GM19372 (cell line): Measurements from ENCODE around the gene MGAM2.

ENCODE experiments used
- ATAC-seq: cut with Tn5 transposase; IDR thresholded peaks from one replicate; pipeline ENCODE4 v1.9.1; 2021; ENCODE audit warnings: mild to moderate bottlenecking, low read depth, moderate library complexity; ENCODE audit not compliant: unreplicated experiment

MGAM2 gene

GRCh38 chr7:142172932-142173331 lies 61.4 kb downstream of the MGAM2 start:
- no peak for ATAC-seq

- no peak for ATAC-seq
Measured at GRCh38 chr7:142174441-142174840, 62.9 kb downstream of the MGAM2 start.

DNA sequence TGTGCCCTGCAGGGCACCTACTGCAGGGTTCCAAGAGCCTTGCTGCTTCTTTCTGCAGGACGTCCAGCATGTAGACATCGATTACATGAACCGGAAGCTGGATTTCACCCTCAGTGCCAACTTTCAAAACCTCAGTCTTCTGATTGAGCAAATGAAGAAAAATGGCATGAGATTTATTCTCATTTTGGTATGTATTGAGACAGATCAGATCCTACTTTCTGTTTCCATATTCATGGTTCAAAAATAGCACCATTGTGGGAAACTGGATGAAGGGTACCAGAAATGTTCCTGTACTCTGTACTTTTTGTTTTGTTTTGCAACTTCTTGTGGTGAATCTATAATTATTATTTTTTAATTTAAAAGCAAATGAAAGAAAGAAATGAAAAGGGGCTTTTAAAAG lies 64.1 kb downstream of the MGAM2 start:
- no peak for ATAC-seq

DNA sequence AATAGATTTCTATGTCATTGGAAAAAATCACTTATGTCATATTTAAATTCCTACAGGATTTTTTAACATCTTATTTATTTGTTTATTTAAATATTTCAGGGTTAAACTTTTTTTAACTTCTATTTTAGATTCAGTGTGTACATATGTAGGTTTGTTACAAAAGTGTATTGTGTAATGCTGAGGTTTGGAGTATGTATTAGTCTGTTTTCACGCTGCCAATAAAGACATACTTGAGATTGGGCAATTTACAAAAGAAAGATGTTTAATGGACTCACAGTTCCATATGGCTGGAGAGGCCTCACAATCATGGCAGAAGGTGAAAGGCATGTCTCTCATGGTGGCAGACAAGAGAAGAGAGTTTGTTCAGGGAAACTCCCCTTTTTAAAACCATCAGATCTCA lies 65.4 kb downstream of the MGAM2 start:
- ATAC-seq: no peak

DNA sequence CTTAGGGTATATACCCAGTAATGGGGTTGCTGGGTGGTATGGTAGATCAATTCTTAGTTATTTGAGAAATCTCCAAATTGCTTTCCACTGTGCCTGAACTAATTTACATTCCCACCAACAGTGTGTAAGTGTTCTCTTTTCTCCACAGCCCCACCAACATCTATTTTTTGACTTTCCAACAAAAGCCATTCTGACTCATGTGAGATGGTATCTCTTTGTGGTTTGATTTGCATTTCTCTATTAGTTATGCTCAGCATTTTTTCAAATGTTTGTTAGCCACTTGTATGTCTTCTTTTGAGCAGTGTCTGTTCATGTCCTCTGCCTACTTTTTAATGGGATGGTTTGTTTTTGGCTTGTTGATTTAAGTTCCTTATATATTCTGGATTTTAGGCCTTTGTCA lies 66.4 kb downstream of the MGAM2 start:
- ATAC-seq: no peak

DNA sequence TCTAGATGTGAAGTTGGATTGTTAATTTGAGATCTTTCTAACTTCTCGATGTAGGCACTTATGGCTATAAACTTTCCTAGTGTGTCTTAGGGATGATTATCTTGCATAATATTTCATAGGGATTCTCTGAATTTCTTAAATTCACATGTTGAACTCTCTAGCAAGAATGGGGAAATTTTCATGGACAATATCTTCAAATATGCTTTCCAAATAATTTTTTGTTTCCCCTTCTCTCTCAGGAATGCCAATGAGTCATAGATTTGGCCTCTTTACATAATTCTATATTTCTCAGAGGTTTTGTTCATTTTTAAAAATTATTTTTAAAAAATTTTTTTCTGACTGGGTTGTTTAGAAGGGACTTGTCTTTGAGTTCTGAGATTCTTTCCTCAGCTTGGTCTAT lies 68.9 kb downstream of the MGAM2 start:
- no peak for ATAC-seq

- no peak for ATAC-seq
Measured at GRCh38 chr7:142181211-142181610, 69.7 kb downstream of the MGAM2 start.

DNA sequence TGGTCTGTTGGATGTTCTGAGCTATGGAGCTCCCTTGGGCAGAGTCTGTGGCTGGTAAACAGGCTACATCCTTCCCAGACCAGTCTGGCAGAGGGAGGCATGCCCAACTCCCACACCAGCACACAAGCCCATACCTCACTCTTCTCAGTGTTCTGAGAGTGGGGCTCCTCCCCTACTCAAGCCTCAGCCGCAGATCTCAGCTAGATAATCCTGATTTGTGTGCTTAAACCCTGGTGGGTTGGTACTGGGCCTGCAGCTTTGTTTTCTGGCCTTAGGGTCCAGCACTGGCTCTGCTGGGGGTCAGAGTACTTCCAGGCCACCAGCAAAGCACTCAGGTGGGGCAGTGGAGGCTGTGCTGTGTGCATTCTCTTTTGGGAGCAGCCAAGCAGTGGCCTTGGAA lies 70.4 kb downstream of the MGAM2 start:
- no peak for ATAC-seq

DNA sequence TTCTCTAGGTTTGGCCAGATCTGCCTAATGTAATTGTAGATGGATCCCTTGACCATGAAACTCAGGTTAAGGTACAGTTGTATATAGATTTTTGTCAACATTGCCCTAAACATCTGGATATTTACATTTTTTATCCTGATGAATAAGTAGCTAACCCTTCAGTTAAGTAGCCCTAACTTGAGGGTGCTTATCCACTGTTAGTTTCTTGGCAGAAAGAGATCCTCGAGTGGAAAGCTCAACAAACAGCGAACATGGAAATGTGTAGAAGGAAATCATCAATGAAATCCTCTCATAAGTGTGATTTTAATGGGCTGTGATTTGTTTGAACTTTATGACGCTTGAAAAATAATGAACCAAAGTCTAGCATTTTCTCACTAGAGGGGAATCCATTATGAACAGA lies 73.6 kb downstream of the MGAM2 start:
- no peak for ATAC-seq

DNA sequence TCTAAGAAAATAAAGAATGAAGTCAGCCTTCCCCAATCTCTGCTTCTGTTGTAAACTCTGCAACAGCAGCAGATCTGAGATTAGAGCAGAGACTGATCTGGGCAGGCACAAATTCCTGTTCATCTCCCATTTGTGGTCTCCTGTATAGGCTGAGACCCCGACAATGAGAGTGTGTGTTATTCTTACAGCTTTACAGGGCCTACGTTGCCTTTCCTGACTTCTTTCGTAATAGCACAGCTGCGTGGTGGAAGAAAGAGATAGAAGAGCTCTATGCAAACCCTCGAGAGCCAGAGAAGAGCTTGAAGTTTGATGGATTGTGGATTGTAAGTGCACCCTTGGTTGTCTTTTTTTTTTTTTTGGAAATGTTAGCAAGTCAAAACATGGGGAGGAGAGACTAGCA lies 74.3 kb downstream of the MGAM2 start:
- no peak for ATAC-seq

DNA sequence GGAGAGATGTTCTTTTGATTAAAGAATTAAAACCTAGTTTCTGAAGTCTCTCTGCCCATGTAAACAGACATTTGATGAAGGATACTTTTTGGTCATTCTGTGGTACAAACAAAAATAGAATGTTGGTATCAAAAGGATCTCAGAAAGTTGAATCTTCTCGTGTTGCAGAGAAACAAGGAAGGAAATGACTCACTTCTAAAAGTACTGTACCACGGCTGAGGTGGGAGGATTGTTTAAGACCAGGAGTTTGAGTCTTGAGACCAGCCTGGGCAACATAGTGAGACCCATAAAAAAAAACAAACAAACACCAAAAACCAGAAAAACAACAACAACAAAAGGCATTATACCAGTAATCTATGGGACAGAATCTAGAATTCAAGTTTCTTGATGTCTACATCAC lies 76.6 kb downstream of the MGAM2 start:
- ATAC-seq: no peak

DNA sequence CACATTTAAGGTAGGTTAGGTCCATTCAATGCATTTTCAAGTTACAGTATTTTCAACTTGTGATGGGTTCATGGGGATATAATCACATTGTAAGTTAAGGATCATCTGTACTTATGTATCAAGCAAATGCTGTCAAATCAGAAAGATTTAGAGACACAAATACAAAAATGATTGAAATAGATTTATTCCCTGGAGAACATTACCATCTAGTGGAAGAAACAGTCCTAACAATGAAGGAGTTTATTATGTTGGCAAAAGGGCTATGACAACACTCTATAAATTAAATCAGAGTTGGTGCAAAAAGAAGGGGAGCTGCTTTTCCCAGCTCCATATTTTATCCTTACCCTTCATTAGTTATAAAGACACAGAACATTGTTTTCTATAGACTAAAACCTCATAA lies 77.3 kb downstream of the MGAM2 start:
- ATAC-seq: no peak

DNA sequence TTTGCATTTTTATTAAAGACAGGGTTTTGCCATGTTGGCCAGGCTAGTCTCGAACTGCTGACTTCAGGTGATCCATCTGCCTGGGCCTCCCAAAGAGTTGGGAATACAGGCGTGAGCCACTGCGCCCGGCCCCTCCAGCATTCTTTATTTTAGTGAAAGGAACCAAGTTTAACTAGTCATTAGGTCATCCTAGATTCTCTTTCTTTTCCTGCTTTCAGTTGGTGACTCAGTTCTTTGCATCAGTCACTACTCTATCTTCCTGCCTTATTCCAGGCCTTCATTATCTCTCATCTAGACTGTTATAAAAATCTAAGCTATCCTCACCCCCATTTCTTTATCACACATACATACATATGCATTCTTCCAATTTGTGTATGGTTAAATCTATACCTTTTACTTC lies 82.7 kb downstream of the MGAM2 start:
- no peak for ATAC-seq

DNA sequence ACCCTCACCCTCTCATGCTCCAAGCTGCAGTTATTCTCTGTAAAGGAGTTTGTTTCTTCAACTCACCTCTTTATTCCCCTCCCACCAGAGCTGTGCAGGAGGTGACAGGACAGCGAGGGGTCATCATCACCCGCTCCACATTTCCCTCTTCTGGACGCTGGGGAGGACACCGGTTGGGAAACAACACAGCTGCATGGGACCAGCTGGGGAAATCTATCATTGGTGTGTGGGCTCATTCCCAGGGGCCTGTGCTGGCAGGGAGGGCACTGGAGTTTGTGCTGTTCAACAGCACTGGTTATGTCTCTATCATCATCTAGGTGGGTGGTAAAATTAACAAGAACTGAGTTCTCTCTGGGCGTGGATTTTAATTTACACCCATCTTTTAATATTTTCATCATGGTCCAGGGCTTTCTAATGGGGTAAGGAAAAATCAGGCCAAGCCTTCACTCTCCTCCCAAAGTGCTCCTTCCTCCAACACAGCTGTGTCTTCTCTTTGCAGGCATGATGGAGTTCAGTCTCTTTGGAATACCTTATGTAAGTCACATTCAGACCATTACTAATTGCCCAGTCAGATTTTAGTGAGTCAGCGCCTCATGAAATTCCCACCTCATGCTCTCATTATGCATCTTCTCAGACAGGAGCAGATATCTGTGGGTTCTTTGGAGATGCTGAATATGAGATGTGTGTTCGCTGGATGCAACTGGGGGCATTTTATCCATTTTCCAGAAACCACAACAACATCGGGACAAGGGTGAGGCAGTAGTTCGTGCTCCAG lies 84.7 kb downstream of the MGAM2 start:
- no peak for ATAC-seq

GRCh38 chr7:142200206-142200605 lies 88.7 kb downstream of the MGAM2 start:
- ATAC-seq: no peak

DNA sequence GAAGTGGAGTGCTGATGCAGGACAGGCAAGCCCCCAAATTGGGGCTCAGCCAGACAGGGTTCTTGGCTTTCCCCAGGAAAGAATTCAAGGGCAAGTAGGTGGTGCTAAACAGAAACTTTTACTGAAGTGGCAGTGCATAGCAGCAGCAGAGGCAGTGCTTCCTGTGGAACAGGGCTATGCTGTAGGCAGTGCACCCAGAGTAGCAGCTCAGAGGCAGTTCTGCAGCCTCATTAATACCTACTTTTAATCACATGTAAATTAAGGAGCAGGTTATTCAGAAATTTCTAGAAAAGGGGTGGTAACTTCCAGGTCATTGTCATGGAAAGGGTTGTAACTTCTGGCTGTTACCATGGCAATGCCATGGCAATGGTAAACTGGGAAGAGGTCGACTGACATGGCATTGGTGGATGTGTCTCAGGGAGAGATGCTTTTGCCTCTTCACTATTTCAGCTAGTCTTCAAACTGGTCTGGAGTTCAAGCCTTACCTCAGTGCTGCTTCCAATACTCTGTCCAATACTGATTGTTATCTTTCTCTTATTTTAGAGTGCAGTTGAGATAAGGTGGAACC lies 117.1 kb downstream of the MGAM2 start:
- no peak for ATAC-seq

DNA sequence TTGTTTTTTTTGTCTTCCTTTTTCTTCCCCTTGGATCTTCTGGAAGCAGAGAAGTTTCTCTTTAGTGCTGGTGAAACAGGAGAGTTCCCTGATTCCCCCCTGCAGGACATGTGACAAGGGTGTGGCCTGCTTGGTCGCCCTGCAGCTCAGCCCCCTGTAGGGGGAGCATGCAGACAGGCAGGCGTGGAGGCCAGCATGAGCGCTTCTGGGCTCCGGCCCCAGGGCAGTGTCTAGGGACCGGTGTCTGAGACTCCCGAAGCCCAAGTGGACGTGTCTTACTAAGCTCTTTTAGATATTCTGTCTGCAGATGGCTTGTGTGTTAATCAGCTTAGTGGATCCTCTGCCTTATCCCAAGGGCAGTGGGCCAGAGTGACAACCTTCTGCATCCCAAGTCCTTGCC lies 120.2 kb downstream of the MGAM2 start:
- ATAC-seq: no peak

GRCh38 chr7:142240546-142240945 lies 129.0 kb downstream of the MGAM2 start:
- ATAC-seq: no peak

- no peak for ATAC-seq
Measured at GRCh38 chr7:142243823-142244222, 132.3 kb downstream of the MGAM2 start.

DNA sequence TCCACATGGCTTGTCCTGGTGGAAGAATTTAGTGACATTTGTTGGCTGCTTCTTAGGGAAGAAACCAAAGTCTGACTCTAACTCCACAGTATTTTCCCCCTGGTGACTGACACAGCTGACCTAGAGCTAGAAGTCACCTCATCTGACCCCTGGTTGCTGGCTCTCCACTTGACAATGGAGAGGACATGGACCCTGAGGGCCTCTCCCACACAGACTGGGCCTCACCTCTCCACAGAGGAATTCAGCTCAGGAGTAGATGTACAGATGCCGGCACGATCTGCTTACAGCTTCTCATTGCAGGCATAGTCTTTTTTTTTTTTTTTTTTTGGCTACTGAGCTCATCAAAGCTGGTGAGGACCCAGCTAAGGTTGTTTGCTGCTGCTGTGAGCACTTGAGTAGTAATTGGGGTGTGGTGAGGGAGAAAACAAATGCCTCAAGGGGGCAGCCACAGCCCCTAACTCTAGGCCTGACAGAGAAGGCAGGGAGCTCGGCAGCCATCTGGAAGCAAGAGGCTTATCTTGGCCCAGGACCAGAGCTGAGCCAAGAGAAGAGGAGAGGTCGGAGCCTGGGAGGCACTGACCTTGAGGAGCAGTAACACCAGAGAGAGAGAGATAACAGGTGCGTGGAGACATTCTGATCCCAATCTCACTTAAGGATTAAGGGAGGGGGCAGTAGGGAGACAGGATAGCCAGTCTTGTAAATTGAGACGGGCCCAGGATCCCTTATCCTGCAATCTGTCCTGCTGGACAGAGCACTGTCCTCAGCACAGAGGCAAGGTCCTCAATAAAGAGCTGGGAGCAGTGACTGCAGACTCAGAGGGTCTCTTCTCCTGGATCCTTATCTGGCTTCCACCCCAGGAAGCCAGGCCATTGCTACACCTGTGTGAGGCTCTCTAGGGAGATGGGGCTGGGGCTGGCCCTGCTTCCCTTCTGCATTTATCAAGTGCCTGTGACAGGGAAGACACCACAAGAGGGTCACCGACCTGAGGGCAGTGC lies 136.9 kb downstream of the MGAM2 start:
- no peak for ATAC-seq

DNA sequence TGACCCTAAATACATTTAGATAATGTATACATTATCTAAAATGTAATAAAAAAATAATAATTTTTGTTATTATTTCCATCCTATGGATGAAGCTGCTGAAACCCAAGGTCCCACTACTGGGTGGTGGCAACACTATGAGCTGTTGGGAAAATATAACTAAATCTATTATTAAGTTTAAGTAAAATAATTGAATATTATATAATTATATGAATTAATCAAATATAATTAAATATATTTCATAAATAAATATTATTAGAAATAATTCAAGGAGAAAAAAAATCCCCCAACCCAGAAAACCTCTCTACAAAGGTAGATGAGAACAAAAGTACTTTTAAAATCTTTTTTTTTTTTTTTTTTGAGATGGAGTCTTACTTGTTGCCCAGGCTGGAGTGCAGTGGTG lies 138.4 kb downstream of the MGAM2 start:
- no peak for ATAC-seq
